SK-N-SH treated with all-trans-retinoic acid at 6 μM for 48 hours (cell line): ENCODE measurements around the gene MYO3A.

Source experiments
- ARNTL ChIP-seq: fragments of 450-650 bp; formaldehyde crosslinking; IDR thresholded peaks from 2 replicates; pipeline ENCODE4 v1.5.0; 2020; ENCODE audit warnings: low read depth, mild to moderate bottlenecking, moderate library complexity, borderline replicate concordance
- ESRRG ChIP-seq: fragments of 250-450 bp; sonication (Bioruptor Pico); IDR thresholded peaks from 2 replicates; pipeline ENCODE4 v1.6.1; 2021; ENCODE audit warnings: mild to moderate bottlenecking
- OSR1 ChIP-seq: fragments of 250-450 bp; sonication (Bioruptor Pico); IDR thresholded peaks from 2 replicates; pipeline ENCODE4 v1.8.0; 2022; ENCODE audit warnings: moderate library complexity, mild to moderate bottlenecking, inconsistent platforms
- RARB ChIP-seq: fragments of 250-450 bp; sonication (Bioruptor Pico); IDR thresholded peaks from 2 replicates; pipeline ENCODE4 v1.8.0; 2021; ENCODE audit warnings: mild to moderate bottlenecking, moderate library complexity
- SNAI2 ChIP-seq: fragments of 250-450 bp; sonication (Bioruptor Pico); IDR thresholded peaks from 2 replicates; pipeline ENCODE4 v1.5.0; 2020; ENCODE audit warnings: mild to moderate bottlenecking, moderate library complexity
- TCF4 ChIP-seq: fragments of 250-450 bp; sonication (Bioruptor Pico); IDR thresholded peaks from 2 replicates; pipeline ENCODE4 v1.8.0; 2021; ENCODE audit warnings: mild to moderate bottlenecking, moderate library complexity, borderline replicate concordance
- ZFP3 ChIP-seq: fragments of 250-450 bp; sonication (Bioruptor Pico); IDR thresholded peaks from 2 replicates; pipeline ENCODE4 v1.5.0; 2020; ENCODE audit warnings: mild to moderate bottlenecking, moderate library complexity
- ZFP30 ChIP-seq: fragments of 450-650 bp; formaldehyde crosslinking; IDR thresholded peaks from 2 replicates; pipeline ENCODE4 v1.5.0; 2022; ENCODE audit warnings: mild to moderate bottlenecking, moderate library complexity
- ZNF70 ChIP-seq: fragments of 450-650 bp; formaldehyde crosslinking; IDR thresholded peaks from 2 replicates; pipeline ENCODE4 v1.5.0; 2020; ENCODE audit warnings: mild to moderate bottlenecking, moderate library complexity
- TF ChIP-seq, protein P1 (sequence below): fragments of 250-450 bp; sonication (Bioruptor Pico); IDR thresholded peaks from 2 replicates; pipeline ENCODE4 v1.8.0; 2020; ENCODE audit warnings: mild to moderate bottlenecking, moderate library complexity, borderline replicate concordance
- TF ChIP-seq, protein P2 (sequence below): fragments of 250-450 bp; sonication (Bioruptor Pico); IDR thresholded peaks from 2 replicates; pipeline ENCODE4 v1.5.0; 2020; ENCODE audit warnings: mild to moderate bottlenecking, moderate library complexity
- TF ChIP-seq, protein P3 (sequence below): fragments of 250-450 bp; sonication (Bioruptor Pico); IDR thresholded peaks from 2 replicates; pipeline ENCODE4 v1.5.1; 2021; ENCODE audit warnings: mild to moderate bottlenecking, moderate library complexity
- TF ChIP-seq, protein P4 (sequence below): fragments of 250-450 bp; sonication (Bioruptor Pico); IDR thresholded peaks from 2 replicates; pipeline ENCODE4 v1.8.0; 2021; ENCODE audit warnings: low read depth, mild to moderate bottlenecking, moderate library complexity, borderline replicate concordance

DNA sequence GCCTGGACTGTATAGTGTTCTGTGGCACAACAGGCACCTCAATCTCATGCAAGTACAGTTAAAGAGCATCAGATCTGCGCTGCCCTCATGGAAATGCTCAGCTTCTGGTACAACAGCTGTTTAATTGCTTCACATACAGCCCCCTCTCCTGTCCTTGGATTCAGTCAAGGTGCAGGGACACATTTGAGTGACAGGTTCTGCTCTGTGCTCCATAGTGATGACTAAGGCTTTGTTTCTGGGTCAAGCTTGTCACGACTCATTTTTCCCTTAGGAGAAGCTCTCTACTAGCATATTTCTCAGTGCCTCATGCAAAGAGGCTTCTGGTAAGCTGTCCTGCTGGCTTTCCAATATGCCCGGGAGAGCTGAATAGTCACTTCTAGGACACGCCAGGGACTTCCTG lies 26.8 kb upstream of the MYO3A start:
- TF ChIP-seq ESRRG (CRISPR knock-in tag) (no peak), ZNF70 (no peak), RARB (CRISPR knock-in tag) (no peak), ZFP3 (CRISPR knock-in tag) (no peak), SNAI2 (no peak), TCF4 (CRISPR knock-in tag) (no peak), ARNTL (no peak), ZFP30 (CRISPR knock-in tag) (no peak), OSR1 (CRISPR knock-in tag) (no peak)
- TF ChIP-seq, protein P1, sequence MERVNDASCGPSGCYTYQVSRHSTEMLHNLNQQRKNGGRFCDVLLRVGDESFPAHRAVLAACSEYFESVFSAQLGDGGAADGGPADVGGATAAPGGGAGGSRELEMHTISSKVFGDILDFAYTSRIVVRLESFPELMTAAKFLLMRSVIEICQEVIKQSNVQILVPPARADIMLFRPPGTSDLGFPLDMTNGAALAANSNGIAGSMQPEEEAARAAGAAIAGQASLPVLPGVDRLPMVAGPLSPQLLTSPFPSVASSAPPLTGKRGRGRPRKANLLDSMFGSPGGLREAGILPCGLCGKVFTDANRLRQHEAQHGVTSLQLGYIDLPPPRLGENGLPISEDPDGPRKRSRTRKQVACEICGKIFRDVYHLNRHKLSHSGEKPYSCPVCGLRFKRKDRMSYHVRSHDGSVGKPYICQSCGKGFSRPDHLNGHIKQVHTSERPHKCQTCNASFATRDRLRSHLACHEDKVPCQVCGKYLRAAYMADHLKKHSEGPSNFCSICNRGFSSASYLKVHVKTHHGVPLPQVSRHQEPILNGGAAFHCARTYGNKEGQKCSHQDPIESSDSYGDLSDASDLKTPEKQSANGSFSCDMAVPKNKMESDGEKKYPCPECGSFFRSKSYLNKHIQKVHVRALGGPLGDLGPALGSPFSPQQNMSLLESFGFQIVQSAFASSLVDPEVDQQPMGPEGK = no peak
- TF ChIP-seq, protein P2, sequence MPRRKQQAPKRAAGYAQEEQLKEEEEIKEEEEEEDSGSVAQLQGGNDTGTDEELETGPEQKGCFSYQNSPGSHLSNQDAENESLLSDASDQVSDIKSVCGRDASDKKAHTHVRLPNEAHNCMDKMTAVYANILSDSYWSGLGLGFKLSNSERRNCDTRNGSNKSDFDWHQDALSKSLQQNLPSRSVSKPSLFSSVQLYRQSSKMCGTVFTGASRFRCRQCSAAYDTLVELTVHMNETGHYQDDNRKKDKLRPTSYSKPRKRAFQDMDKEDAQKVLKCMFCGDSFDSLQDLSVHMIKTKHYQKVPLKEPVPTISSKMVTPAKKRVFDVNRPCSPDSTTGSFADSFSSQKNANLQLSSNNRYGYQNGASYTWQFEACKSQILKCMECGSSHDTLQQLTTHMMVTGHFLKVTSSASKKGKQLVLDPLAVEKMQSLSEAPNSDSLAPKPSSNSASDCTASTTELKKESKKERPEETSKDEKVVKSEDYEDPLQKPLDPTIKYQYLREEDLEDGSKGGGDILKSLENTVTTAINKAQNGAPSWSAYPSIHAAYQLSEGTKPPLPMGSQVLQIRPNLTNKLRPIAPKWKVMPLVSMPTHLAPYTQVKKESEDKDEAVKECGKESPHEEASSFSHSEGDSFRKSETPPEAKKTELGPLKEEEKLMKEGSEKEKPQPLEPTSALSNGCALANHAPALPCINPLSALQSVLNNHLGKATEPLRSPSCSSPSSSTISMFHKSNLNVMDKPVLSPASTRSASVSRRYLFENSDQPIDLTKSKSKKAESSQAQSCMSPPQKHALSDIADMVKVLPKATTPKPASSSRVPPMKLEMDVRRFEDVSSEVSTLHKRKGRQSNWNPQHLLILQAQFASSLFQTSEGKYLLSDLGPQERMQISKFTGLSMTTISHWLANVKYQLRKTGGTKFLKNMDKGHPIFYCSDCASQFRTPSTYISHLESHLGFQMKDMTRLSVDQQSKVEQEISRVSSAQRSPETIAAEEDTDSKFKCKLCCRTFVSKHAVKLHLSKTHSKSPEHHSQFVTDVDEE (CRISPR knock-in tag) = no peak
- TF ChIP-seq, protein P3, sequence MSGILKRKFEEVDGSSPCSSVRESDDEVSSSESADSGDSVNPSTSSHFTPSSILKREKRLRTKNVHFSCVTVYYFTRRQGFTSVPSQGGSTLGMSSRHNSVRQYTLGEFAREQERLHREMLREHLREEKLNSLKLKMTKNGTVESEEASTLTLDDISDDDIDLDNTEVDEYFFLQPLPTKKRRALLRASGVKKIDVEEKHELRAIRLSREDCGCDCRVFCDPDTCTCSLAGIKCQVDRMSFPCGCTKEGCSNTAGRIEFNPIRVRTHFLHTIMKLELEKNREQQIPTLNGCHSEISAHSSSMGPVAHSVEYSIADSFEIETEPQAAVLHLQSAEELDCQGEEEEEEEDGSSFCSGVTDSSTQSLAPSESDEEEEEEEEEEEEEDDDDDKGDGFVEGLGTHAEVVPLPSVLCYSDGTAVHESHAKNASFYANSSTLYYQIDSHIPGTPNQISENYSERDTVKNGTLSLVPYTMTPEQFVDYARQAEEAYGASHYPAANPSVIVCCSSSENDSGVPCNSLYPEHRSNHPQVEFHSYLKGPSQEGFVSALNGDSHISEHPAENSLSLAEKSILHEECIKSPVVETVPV (CRISPR knock-in tag) = no peak
- TF ChIP-seq, protein P4, sequence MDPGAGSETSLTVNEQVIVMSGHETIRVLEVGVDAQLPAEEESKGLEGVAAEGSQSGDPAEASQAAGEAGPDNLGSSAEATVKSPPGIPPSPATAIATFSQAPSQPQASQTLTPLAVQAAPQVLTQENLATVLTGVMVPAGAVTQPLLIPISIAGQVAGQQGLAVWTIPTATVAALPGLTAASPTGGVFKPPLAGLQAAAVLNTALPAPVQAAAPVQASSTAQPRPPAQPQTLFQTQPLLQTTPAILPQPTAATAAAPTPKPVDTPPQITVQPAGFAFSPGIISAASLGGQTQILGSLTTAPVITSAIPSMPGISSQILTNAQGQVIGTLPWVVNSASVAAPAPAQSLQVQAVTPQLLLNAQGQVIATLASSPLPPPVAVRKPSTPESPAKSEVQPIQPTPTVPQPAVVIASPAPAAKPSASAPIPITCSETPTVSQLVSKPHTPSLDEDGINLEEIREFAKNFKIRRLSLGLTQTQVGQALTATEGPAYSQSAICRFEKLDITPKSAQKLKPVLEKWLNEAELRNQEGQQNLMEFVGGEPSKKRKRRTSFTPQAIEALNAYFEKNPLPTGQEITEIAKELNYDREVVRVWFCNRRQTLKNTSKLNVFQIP (CRISPR knock-in tag) = no peak
